Measurements from ENCODE around the gene RAPGEF5. TPM values are rescaled to one million over a fixed set of nuclear protein-coding genes. Genes with fewer than 3 reads are reported as not detected.

Gene RAPGEF5
- total RNA-seq, 1 experiment from 2014 or later, result 13.3 TPM

GRCh38 chr7:22356010-22356691, 803 bp downstream of the RAPGEF5 start:
- H3K79me1 ChIP-seq (ENCODE audit: insufficient read depth, low read depth, low read length, poor library complexity, severe bottlenecking), result no peaks in the 10 kb centered on the region
- H3K4ac ChIP-seq (ENCODE audit: low read depth, low read length), result no peak overlapping the region
- H2BK120ac ChIP-seq (ENCODE audit: low read depth, low read length, poor library complexity, severe bottlenecking), result no peak overlapping the region
- Mint-ChIP-seq H3K36me3 (ENCODE audit: insufficient read depth in 1 of 3, low read depth in 3 of 3) (peaks cover 13 to 35% (median 17%) of the 10 kb centered on the region in 3 experiments), H3K27me3 (ENCODE audit: low read depth) (peaks cover 22% of the 10 kb centered on the region), H3K27ac (no peak overlapping the region), H3K4me1 (peaks cover 25 to 26% of the 10 kb centered on the region in 2 experiments), H3K4me3 (peak overlapping the region; percentile 64 to 76), H3K9me3 (peaks cover 8 to 12% of the 10 kb centered on the region in 2 experiments)
- H3K56ac ChIP-seq (ENCODE audit: insufficient read length, low read depth, low read length), result no peak overlapping the region
- no peak overlapping the region for H3K27ac ChIP-seq (ENCODE audit: insufficient read length, low read depth, low read length)
- H2BK20ac ChIP-seq (ENCODE audit: low read depth, low read length, poor library complexity, severe bottlenecking), result no peak overlapping the region
- H2AK5ac ChIP-seq (ENCODE audit: insufficient read length, low read length), result no peak overlapping the region
- H4K8ac ChIP-seq (replicated peaks; ENCODE audit: insufficient read length, low read depth, low read length), result no peak overlapping the region
- peak overlapping the region; percentile 68 for H3K4me2 ChIP-seq (ENCODE audit: insufficient read depth, insufficient read length, low read length)
- peaks cover 5% of the 10 kb centered on the region; the same call in 1 of the 2 replicates for H3K79me2 ChIP-seq (ENCODE audit: insufficient read depth, low read length)
- H3K4me1 ChIP-seq (ENCODE audit: insufficient read depth, low read length), result peaks cover 4% of the 10 kb centered on the region; the same call in 1 of the 2 replicates
- H2AFZ ChIP-seq (ENCODE audit: low read length), result no peak overlapping the region
- H3K9ac ChIP-seq (ENCODE audit: extremely low read depth, insufficient read length, low read length), result peak overlapping the region; percentile 46
- H2BK5ac ChIP-seq (ENCODE audit: insufficient read length, low read length), result no peak overlapping the region
- TF ChIP-seq CTCF (conservative IDR thresholded peaks at IDR 0.05), result no peak
- H3K14ac ChIP-seq (ENCODE audit: insufficient read depth, low read length), result no peak overlapping the region
- DNase-seq, result peak; percentile 45
- no peak overlapping the region for H4K5ac ChIP-seq (ENCODE audit: insufficient read length, low read depth, low read length)
- H3T11ph ChIP-seq (ENCODE audit: low read length), result no peak overlapping the region
- no CpG with 5 or more reads among the region's 26 CpGs for WGBS (ENCODE audit: extremely low coverage, insufficient read length, low lambda C conversion rate)
- no peak overlapping the region for H2BK12ac ChIP-seq (ENCODE audit: insufficient read length, low read depth, low read length)
- H3K9me3 ChIP-seq (ENCODE audit: control insufficient read depth, low read depth, low read length), result no peaks in the 10 kb centered on the region
- peaks cover 9% of the 10 kb centered on the region for H3K23me2 ChIP-seq (ENCODE audit: insufficient read length, low read depth, low read length, poor library complexity, severe bottlenecking)
- H4K91ac ChIP-seq (ENCODE audit: insufficient read length, low read depth, low read length), result no peak overlapping the region
- no peaks in the 10 kb centered on the region for H3K27me3 ChIP-seq (ENCODE audit: insufficient read depth, low read length)
- H2BK15ac ChIP-seq (ENCODE audit: low read depth, low read length), result no peak overlapping the region
- H3K18ac ChIP-seq (ENCODE audit: insufficient read length, low read depth, low read length), result no peak overlapping the region
- no peaks in the 10 kb centered on the region for H4K20me1 ChIP-seq (ENCODE audit: control insufficient read depth, insufficient read depth, insufficient read length)
- H3K23ac ChIP-seq (ENCODE audit: insufficient read length, low read depth, low read length), result no peak overlapping the region

Measured in H9 (cell line).